Hepatocyte (in vitro differentiated cells): Measurements from ENCODE around the gene CFHR5.

Experiments used
- EZH2 ChIP-seq: fragments of 200-600 bp; sonication (generic); IDR thresholded peaks from 2 replicates; pipeline ENCODE4 v1.6.1; 2016; ENCODE audit warnings: antibody characterized with exemption, mild to moderate bottlenecking, borderline replicate concordance
- EZH2phosphoT487 ChIP-seq: fragments of 200-600 bp; sonication (generic); IDR thresholded peaks from one replicate; pipeline ENCODE4 v1.6.1; 2018; ENCODE audit warnings: antibody characterized with exemption, mild to moderate bottlenecking, low read depth, moderate library complexity; ENCODE audit not compliant: unreplicated experiment, severe bottlenecking
- TF ChIP-seq, protein P1 (sequence below): fragments of 200-600 bp; sonication (generic); IDR thresholded peaks from 2 replicates; pipeline ENCODE4 v1.5.1; 2016; ENCODE audit warnings: antibody characterized with exemption, mild to moderate bottlenecking; ENCODE audit not compliant: poor library complexity

DNA sequence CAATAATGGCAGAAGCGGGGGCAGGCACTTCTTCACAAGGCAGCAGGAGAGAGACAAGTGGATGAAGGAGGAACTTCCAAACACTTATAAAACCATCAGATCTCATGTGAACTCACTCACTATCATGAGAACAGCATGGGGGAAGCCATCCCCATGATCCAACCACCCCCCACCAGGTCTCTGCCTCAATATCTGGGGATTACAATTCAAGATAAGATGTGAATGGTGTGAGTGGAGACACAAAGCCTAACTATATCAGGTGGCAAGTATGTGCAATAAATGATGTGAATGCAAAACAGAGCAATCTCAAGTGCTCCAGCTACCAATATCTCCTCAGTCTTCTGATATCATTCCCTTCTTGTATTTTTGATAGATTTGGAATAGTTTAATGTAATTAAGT, 21.4 kb upstream of the CFHR5 start:
- TF ChIP-seq, protein P1, sequence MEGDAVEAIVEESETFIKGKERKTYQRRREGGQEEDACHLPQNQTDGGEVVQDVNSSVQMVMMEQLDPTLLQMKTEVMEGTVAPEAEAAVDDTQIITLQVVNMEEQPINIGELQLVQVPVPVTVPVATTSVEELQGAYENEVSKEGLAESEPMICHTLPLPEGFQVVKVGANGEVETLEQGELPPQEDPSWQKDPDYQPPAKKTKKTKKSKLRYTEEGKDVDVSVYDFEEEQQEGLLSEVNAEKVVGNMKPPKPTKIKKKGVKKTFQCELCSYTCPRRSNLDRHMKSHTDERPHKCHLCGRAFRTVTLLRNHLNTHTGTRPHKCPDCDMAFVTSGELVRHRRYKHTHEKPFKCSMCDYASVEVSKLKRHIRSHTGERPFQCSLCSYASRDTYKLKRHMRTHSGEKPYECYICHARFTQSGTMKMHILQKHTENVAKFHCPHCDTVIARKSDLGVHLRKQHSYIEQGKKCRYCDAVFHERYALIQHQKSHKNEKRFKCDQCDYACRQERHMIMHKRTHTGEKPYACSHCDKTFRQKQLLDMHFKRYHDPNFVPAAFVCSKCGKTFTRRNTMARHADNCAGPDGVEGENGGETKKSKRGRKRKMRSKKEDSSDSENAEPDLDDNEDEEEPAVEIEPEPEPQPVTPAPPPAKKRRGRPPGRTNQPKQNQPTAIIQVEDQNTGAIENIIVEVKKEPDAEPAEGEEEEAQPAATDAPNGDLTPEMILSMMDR = no peak
- TF ChIP-seq EZH2 = no peak
- no peak for TF ChIP-seq EZH2phosphoT487
